Measurements from ENCODE around the gene CYP19A1.

The CYP19A1 gene

GRCh38 chr15:51183076-51183475 lies 155.3 kb downstream of the CYP19A1 start:
- no peak for DNase-seq (ENCODE audit: low spot score)

GRCh38 chr15:51181905-51182304 lies 156.5 kb downstream of the CYP19A1 start:
- no peak for DNase-seq (ENCODE audit: low spot score)

GRCh38 chr15:51181221-51181620 lies 157.2 kb downstream of the CYP19A1 start:
- no peak for DNase-seq (ENCODE audit: low spot score)

GRCh38 chr15:51180534-51180933 lies 157.9 kb downstream of the CYP19A1 start:
- DNase-seq (ENCODE audit: low spot score): no peak

- DNase-seq (ENCODE audit: low spot score): no peak
Measured at GRCh38 chr15:51180011-51180410, 158.4 kb downstream of the CYP19A1 start.

- DNase-seq (ENCODE audit: low spot score): peak; percentile 60
Measured at GRCh38 chr15:51172193-51172592, 166.2 kb downstream of the CYP19A1 start.

GRCh38 chr15:51171634-51171932 lies 166.8 kb downstream of the CYP19A1 start:
- no peak for DNase-seq (ENCODE audit: low spot score)

- DNase-seq (ENCODE audit: low spot score): no peak
Measured at GRCh38 chr15:51170882-51171633, 167.3 kb downstream of the CYP19A1 start.

- no peak for DNase-seq (ENCODE audit: low spot score)
Measured at GRCh38 chr15:51168700-51169099, 169.7 kb downstream of the CYP19A1 start.

- no peak for DNase-seq (ENCODE audit: low spot score)
Measured at GRCh38 chr15:51163843-51164242, 174.6 kb downstream of the CYP19A1 start.

- DNase-seq (ENCODE audit: low spot score): peak; percentile 90
Measured at GRCh38 chr15:51162865-51163762, 175.3 kb downstream of the CYP19A1 start.

- peak; percentile 30 for DNase-seq (ENCODE audit: low spot score)
Measured at GRCh38 chr15:51161491-51162220, 176.7 kb downstream of the CYP19A1 start.

GRCh38 chr15:51160484-51160883 lies 177.9 kb downstream of the CYP19A1 start:
- DNase-seq (ENCODE audit: low spot score): no peak

Data from AG20443 (cell line).